22Rv1 (cell line): ENCODE data around the gene ANKRD34C.

ENCODE experiments used
- H3K27ac ChIP-seq: fragments of 450-650 bp; 2 replicates; pipeline ENCODE4 v1.5.1; 2017
- CTCF ChIP-seq: fragments of 450-650 bp; IDR thresholded peaks from 2 replicates; pipeline ENCODE4 v1.5.1; 2017; ENCODE audit warnings: mild to moderate bottlenecking
- ZFX ChIP-seq: fragments of 450-650 bp; IDR thresholded peaks from 2 replicates; pipeline ENCODE4 v1.6.1; 2017; ENCODE audit warnings: antibody characterized with exemption, borderline replicate concordance

The ANKRD34C gene

DNA sequence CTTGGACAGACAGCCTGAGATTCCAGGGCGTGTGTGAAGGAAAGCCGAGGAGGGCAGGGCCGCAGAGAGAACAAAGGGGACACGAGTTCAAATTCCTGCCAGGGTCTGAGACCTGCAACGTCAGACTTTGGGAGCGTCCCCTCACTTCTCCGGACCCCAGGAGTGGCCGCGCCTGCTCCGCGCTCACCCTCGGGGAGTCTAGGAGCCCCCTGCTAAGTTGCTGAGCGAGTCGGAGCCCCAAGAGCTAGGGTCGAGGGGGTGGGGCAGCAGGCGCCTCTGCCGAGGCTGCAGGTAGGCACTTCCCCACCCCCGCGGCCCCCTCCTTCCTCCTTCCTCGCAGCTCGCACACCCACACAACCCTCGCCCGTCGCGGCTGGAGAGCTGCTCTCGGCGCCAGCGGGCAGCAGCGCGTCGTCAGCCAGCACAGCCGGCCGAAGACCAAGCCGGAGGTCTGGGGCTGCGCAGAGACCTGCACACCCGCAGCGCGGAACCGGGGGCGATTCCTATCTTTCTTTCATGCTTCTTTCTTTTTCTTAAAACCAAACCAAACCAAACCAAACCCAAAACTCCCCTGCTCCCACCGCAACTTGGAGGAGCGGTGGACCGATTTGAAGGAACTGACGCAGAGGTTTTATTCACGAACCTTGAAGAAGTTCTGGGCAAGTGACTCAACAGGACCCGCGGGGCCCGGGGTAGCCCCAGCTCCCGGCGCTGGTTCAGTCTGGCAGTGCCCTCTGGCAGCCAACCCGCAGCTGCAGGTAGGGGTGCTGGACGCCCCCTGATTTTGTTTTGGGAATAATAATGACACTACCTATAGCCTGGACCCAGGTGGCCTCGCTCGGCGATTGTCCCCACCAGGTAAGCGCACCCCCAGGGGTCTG lies at the start of gene ANKRD34C:
TSS of gene ANKRD34C (plus strand) at position 352 of the 881 bp plus-strand sequence. CDS start 10,563 bp downstream, outside the sequence.
- TF ChIP-seq ZFX = no peak
- TF ChIP-seq CTCF = no peak
- no peak within 1 kb of the TSS for H3K27ac ChIP-seq

GRCh38 chr15:79233236-79233635 lies 49.3 kb upstream of the ANKRD34C start:
- H3K27ac ChIP-seq = no peak overlapping the region
- no peak for TF ChIP-seq ZFX
- no peak for TF ChIP-seq CTCF

DNA sequence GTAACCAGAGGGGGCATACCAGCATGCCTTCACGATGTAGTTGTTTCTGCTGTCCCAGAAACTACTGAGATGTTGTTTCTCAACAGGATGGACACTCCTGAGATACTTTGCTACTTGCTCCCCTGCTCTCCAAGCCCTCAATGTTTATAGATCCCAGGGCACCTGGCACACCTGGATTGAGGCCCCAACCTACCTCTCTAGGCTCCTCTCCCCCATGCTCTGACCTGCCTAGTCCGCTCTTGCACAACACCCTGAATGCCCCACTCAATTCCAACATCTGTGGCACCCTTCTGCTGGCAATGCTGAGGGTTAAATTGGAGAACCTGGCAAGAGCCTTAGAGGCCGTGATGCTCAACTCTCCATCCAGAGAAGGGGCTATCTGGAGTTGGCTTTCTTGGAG lies 42.5 kb upstream of the ANKRD34C start:
- no peak overlapping the region for H3K27ac ChIP-seq
- TF ChIP-seq CTCF (no peak), ZFX (no peak)

DNA sequence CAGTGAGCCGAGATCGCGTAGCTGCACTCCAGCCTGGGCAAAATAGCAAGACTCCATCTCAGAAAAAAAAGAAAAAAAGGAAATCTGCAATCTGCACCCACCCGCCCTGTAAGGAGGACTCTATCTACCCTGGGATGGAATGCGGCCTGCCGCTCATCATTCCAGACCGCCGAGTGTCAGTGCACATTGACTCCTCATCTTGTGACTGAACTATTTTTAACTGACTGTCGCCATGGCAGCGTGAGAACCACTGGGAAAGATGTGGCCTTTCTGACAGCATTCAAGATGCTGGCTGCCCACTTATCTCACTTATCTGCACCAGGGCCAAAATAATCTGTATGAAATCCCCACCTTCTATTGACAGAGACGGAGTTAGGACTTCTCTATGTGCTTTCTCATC lies 38.8 kb upstream of the ANKRD34C start:
- H3K27ac ChIP-seq = no peak overlapping the region
- TF ChIP-seq ZFX (no peak), CTCF (no peak)

DNA sequence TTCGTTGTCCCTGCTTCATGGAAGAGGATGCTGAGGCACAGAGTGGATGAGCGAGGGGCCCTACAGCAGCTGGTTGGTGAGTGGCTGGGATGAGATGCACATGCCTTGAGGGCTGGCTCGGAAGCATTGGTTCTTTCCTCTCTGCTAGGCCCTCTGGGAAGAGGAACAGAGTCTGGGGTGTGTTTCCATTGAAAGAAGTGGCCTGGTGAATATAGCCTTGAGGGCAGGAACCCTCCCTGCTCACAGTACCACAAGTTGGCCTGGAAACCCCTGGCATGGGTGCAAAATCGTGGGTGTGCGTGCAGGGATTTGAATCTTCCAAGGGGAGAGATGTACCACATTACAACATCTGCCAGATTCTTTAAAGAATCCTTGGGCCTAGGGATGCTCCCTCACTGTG lies 37.6 kb upstream of the ANKRD34C start:
- no peak for TF ChIP-seq ZFX
- no peak for TF ChIP-seq CTCF

DNA sequence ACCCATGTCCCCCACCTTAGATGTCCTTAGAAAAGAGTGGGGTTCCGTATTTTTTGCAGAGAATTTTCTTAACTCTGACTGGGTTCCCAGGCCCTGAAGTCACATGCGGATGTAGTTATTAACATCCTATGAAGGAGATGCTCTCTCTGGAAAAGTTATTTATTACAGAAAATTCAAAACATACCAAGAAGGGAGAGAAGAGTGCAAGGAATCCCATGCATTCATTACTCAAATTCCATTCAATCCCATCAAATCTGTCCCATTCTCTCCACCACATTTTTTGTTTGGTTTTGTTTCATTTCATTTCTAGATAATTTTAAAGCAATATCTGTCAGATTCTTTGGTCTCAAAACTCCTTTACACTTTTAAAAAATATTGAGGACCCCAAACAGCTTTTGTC lies 34.3 kb upstream of the ANKRD34C start:
- H3K27ac ChIP-seq = no peak overlapping the region
- no peak for TF ChIP-seq ZFX
- no peak for TF ChIP-seq CTCF

More for the DNA sequence above, 37.6 kb upstream of the ANKRD34C start:
- no peak overlapping the region for H3K27ac ChIP-seq

DNA sequence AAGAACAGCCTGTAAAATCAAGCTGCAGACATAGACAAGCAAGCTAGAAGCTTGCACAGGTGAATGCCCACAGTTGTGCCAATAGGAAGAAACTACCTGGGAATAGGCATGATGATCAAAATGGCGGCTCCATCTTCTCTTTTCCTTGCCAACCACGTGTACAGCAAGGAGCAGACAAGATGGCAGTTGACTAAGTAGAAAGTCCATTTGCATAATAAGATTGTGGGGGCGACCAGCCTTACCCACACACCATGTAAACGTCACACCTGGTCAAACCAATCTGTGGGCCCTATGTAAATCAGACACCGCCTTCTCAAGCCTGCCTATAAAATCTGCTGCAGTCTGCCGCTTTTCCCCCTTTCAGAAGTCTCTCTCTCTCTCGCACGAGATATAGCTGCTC lies 25.1 kb upstream of the ANKRD34C start:
- H3K27ac ChIP-seq = peak overlapping the region; percentile 48
- TF ChIP-seq CTCF = no peak
- TF ChIP-seq ZFX = no peak
